ENCODE data around the gene XRCC5.

The XRCC5 gene

GRCh38 chr2:216081012-216081411 lies 28.1 kb upstream of the XRCC5 start:
- DNase-seq: no peak
- Mint-ChIP-seq H3K9me3 (no peaks in the 10 kb centered on the region), H3K4me3 (peak overlapping the region; percentile 94), H3K27ac (peak overlapping the region; percentile 91), H3K36me3 (ENCODE audit: low read depth) (peaks cover 14% of the 10 kb centered on the region), H3K27me3 (no peaks in the 10 kb centered on the region), H3K4me1 (ENCODE audit: low read depth) (peaks cover 58% of the 10 kb centered on the region)

- Mint-ChIP-seq H3K27ac (peak within 1 kb of the TSS; percentile 91), H3K27me3 (no peaks in the 10 kb centered on the region), H3K4me3 (peak within 1 kb of the TSS; percentile 94), H3K36me3 (ENCODE audit: low read depth) (peaks cover 12% of the 10 kb centered on the region), H3K4me1 (ENCODE audit: low read depth) (peaks cover 60% of the 10 kb centered on the region), H3K9me3 (no peaks in the 10 kb centered on the region)
- DNase-seq: peak; percentile 85
These were observed 27.5 kb upstream of the XRCC5 start, which contains the start of the genes PECR and TMEM169 for GRCh38 chr2:216081487-216082116. Gene PECR, minus strand, starts transcription at chr2:216081809. Its CDS starts 68 bp downstream, at chr2:216081741. Gene TMEM169, plus strand, starts transcription at chr2:216081919. Its CDS starts 14,045 bp downstream, at chr2:216095964.

- H3K36me3 Mint-ChIP-seq (ENCODE audit: low read depth): peaks cover 12% of the 10 kb centered on the region
- no peaks in the 10 kb centered on the region for H3K9me3 Mint-ChIP-seq
- peak overlapping the region; percentile 91 for H3K27ac Mint-ChIP-seq
- H3K27me3 Mint-ChIP-seq: no peaks in the 10 kb centered on the region
- no peak for DNase-seq
- H3K4me3 Mint-ChIP-seq: peak overlapping the region; percentile 94
- peaks cover 64% of the 10 kb centered on the region for H3K4me1 Mint-ChIP-seq (ENCODE audit: low read depth)
These were observed 26.9 kb upstream of the XRCC5 start for GRCh38 chr2:216082117-216082711.

- DNase-seq: no peak
- no peaks in the 10 kb centered on the region for H3K27me3 Mint-ChIP-seq
- no peaks in the 10 kb centered on the region for H3K9me3 Mint-ChIP-seq
- peak overlapping the region; percentile 91 for H3K27ac Mint-ChIP-seq
- H3K36me3 Mint-ChIP-seq (ENCODE audit: low read depth): peaks cover 12% of the 10 kb centered on the region
- H3K4me3 Mint-ChIP-seq: peak overlapping the region; percentile 94
- peaks cover 64% of the 10 kb centered on the region for H3K4me1 Mint-ChIP-seq (ENCODE audit: low read depth)
These were observed 26.3 kb upstream of the XRCC5 start for GRCh38 chr2:216082805-216083204.

- H3K4me3 Mint-ChIP-seq: no peak overlapping the region
These were observed 25.5 kb upstream of the XRCC5 start for GRCh38 chr2:216083464-216084281.

GRCh38 chr2:216084547-216084946 lies 24.6 kb upstream of the XRCC5 start:
- H3K36me3 Mint-ChIP-seq (ENCODE audit: low read depth): peaks cover 9% of the 10 kb centered on the region
- no peak for DNase-seq
- H3K4me3 Mint-ChIP-seq: peak overlapping the region; percentile 26
- H3K9me3 Mint-ChIP-seq: no peaks in the 10 kb centered on the region
- peaks cover 62% of the 10 kb centered on the region for H3K4me1 Mint-ChIP-seq (ENCODE audit: low read depth)
- peak overlapping the region; percentile 88 for H3K27ac Mint-ChIP-seq
- H3K27me3 Mint-ChIP-seq: no peaks in the 10 kb centered on the region

More at GRCh38 chr2:216083464-216084281, 25.5 kb upstream of the XRCC5 start:
- Mint-ChIP-seq H3K27me3 (no peaks in the 10 kb centered on the region), H3K4me1 (ENCODE audit: low read depth) (peaks cover 62% of the 10 kb centered on the region), H3K27ac (peak overlapping the region; percentile 88), H3K9me3 (no peaks in the 10 kb centered on the region), H3K36me3 (ENCODE audit: low read depth) (peaks cover 9% of the 10 kb centered on the region)
- no peak for DNase-seq

- Mint-ChIP-seq H3K36me3 (ENCODE audit: low read depth) (peaks cover 6% of the 10 kb centered on the region), H3K27ac (peak overlapping the region; percentile 39), H3K9me3 (no peaks in the 10 kb centered on the region), H3K4me1 (ENCODE audit: low read depth) (peaks cover 66% of the 10 kb centered on the region), H3K4me3 (no peak overlapping the region), H3K27me3 (no peaks in the 10 kb centered on the region)
- DNase-seq: no peak
These were observed 22.8 kb upstream of the XRCC5 start for GRCh38 chr2:216086207-216086893.

- Mint-ChIP-seq H3K27ac (peak overlapping the region; percentile 82), H3K4me3 (no peak overlapping the region), H3K4me1 (ENCODE audit: low read depth) (peaks cover 31% of the 10 kb centered on the region), H3K9me3 (no peaks in the 10 kb centered on the region), H3K27me3 (no peaks in the 10 kb centered on the region), H3K36me3 (ENCODE audit: low read depth) (no peaks in the 10 kb centered on the region)
- no peak for DNase-seq
These were observed 18.8 kb upstream of the XRCC5 start for GRCh38 chr2:216090369-216090786.

- no peaks in the 10 kb centered on the region for H3K9me3 Mint-ChIP-seq
- no peaks in the 10 kb centered on the region for H3K36me3 Mint-ChIP-seq (ENCODE audit: low read depth)
- H3K27ac Mint-ChIP-seq: no peak overlapping the region
- H3K4me3 Mint-ChIP-seq: no peak overlapping the region
- DNase-seq: no peak
- H3K27me3 Mint-ChIP-seq: no peaks in the 10 kb centered on the region
- peaks cover 20% of the 10 kb centered on the region for H3K4me1 Mint-ChIP-seq (ENCODE audit: low read depth)
These were observed 16.5 kb upstream of the XRCC5 start for GRCh38 chr2:216092646-216093045.

- Mint-ChIP-seq H3K27ac (no peak overlapping the region), H3K27me3 (no peaks in the 10 kb centered on the region), H3K36me3 (ENCODE audit: low read depth) (peaks cover under 1% of the 10 kb centered on the region), H3K9me3 (no peaks in the 10 kb centered on the region), H3K4me1 (ENCODE audit: low read depth) (peaks cover 16% of the 10 kb centered on the region), H3K4me3 (no peak overlapping the region)
- no peak for DNase-seq
These were observed 14.4 kb upstream of the XRCC5 start for GRCh38 chr2:216094701-216095100.

GRCh38 chr2:216098421-216099334 lies 10.5 kb upstream of the XRCC5 start:
- Mint-ChIP-seq H3K9me3 (no peaks in the 10 kb centered on the region), H3K27ac (no peak overlapping the region), H3K4me1 (ENCODE audit: low read depth) (no peaks in the 10 kb centered on the region), H3K4me3 (no peak overlapping the region), H3K36me3 (ENCODE audit: low read depth) (peaks cover 6% of the 10 kb centered on the region), H3K27me3 (no peaks in the 10 kb centered on the region)
- no peak for DNase-seq

- DNase-seq: no peak
- Mint-ChIP-seq H3K4me3 (no peak overlapping the region), H3K36me3 (ENCODE audit: low read depth) (peaks cover 6% of the 10 kb centered on the region), H3K9me3 (no peaks in the 10 kb centered on the region), H3K27ac (no peak overlapping the region), H3K27me3 (no peaks in the 10 kb centered on the region), H3K4me1 (ENCODE audit: low read depth) (no peaks in the 10 kb centered on the region)
These were observed 8.0 kb upstream of the XRCC5 start for GRCh38 chr2:216101109-216101508.

- H3K4me3 Mint-ChIP-seq: no peak overlapping the region
- no peak for DNase-seq
- H3K36me3 Mint-ChIP-seq (ENCODE audit: low read depth): peaks cover 6% of the 10 kb centered on the region
- H3K9me3 Mint-ChIP-seq: no peaks in the 10 kb centered on the region
- no peaks in the 10 kb centered on the region for H3K27me3 Mint-ChIP-seq
- H3K27ac Mint-ChIP-seq: no peak overlapping the region
- peaks cover 2% of the 10 kb centered on the region for H3K4me1 Mint-ChIP-seq (ENCODE audit: low read depth)
These were observed 5.9 kb upstream of the XRCC5 start for GRCh38 chr2:216103213-216103612.

All from activated T-cell treated with anti-CD3 and anti-CD28 coated beads, Interleukin-2, amount 50 U/mL, for 24 hours (primary cell).